Left ventricle myocardium inferior (tissue), 1 donor: ENCODE data around the gene WASF3. TPM values are rescaled to one million over a fixed set of nuclear protein-coding genes. Genes with fewer than 3 reads are reported as not detected.
A peak's percentile ranks its signal among the peaks of the same experiment; 100 is the strongest.

Experiments used
- DNase-seq: peaks from one replicate; pipeline ENCODE4 v3.0.0-alpha.2; 2020
- H3K27ac ChIP-seq: fragments of 200-600 bp; replicated peaks from 2 replicates; pipeline ENCODE4 v1.8.0; 2021
- H3K27me3 ChIP-seq: fragments of 200-600 bp; 2 replicates; pipeline ENCODE4 v1.8.0; 2021; ENCODE audit warnings: low read depth
- H3K36me3 ChIP-seq: fragments of 200-600 bp; 2 replicates; pipeline ENCODE4 v1.8.0; 2021
- H3K4me1 ChIP-seq: fragments of 200-600 bp; 2 replicates; pipeline ENCODE4 v1.8.0; 2021
- H3K4me3 ChIP-seq: fragments of 200-600 bp; 2 replicates; pipeline ENCODE4 v1.8.0; 2021; ENCODE audit warnings: mild to moderate bottlenecking, moderate library complexity
- H3K9me3 ChIP-seq: fragments of 200-600 bp; replicated peaks from 2 replicates; pipeline ENCODE4 v1.8.0; 2021
- intact Hi-C: fragments of 100-400 bp; cut with micrococcal nuclease; formaldehyde crosslinking; loops from one replicate; pipeline ENCODE4 v1.11.0; 2022
- total RNA-seq: library from RNA; stranded (reverse); fragmentation: NEBNext Ultra II Directional; extraction: Animal tissue kit (Norgen Biotek cat#: 25700); gene quantifications from one replicate; pipeline ENCODE4 v1.2.1, GENCODE V29; 2021
- TF ChIP-seq, protein P1 (sequence below): fragments of 200-600 bp; IDR thresholded peaks from 2 replicates; pipeline ENCODE4 v1.8.0; 2021; ENCODE audit warnings: antibody characterized with exemption, mild to moderate bottlenecking, borderline replicate concordance
- donor health status: DM: no; HTN: yes; CAD: no; lungs with severe emphysema.

Gene WASF3
- total RNA-seq, 1 donor from 2014 or later, result 12.6 TPM

DNA sequence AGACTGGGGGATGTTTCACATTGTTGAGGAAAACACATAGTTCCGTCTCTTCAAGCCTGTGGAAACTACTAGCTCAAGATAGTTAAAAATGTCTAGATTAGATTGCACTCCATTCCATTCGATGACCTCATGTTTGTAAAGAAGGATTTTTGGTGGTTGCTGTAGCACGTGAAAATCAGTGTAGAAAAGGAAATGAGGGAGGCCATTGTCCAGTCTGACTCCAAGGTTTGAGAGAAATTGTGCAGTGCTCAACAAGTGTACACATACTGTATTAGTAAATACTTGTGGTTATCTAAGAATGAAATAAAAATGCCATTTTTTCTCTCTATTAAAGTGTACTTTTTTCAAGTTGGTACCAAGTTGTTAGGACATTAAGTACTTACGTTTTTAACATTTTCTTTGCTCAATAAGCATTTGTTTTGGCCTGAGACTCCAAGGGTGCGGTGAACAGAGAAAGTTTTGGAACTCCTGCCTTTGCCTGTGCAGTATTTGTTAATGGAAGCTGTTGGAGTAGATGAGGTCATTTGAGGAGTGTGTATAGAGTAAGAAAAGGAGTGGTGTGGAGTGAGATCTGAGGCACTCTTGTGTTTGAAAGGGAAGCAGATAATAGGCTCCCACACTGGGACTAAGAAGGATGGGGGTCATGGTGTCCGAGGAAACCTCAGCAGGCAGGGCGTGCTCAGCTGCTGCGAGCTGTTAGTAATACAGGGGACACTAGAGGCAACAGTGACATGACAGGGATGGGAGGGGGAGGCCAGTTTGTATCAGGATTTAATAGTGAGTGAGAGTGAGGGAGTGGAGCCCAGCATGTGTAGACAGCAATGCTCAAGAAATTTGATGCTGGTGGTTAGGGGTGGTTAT lies 4.4 kb downstream of the WASF3 start:
- intact Hi-C loops, result no loop called here
- Histone ChIP-seq H3K4me1 (peaks cover 38% of the 10 kb centered on the region), H3K27me3 (peaks cover 13% of the 10 kb centered on the region), H3K9me3 (no peaks in the 10 kb centered on the region), H3K4me3 (no peak overlapping the region), H3K36me3 (no peaks in the 10 kb centered on the region), H3K27ac (peak overlapping the region; percentile 51)
- TF ChIP-seq, protein P1, sequence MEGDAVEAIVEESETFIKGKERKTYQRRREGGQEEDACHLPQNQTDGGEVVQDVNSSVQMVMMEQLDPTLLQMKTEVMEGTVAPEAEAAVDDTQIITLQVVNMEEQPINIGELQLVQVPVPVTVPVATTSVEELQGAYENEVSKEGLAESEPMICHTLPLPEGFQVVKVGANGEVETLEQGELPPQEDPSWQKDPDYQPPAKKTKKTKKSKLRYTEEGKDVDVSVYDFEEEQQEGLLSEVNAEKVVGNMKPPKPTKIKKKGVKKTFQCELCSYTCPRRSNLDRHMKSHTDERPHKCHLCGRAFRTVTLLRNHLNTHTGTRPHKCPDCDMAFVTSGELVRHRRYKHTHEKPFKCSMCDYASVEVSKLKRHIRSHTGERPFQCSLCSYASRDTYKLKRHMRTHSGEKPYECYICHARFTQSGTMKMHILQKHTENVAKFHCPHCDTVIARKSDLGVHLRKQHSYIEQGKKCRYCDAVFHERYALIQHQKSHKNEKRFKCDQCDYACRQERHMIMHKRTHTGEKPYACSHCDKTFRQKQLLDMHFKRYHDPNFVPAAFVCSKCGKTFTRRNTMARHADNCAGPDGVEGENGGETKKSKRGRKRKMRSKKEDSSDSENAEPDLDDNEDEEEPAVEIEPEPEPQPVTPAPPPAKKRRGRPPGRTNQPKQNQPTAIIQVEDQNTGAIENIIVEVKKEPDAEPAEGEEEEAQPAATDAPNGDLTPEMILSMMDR, result no peak
- no peak for DNase-seq

DNA sequence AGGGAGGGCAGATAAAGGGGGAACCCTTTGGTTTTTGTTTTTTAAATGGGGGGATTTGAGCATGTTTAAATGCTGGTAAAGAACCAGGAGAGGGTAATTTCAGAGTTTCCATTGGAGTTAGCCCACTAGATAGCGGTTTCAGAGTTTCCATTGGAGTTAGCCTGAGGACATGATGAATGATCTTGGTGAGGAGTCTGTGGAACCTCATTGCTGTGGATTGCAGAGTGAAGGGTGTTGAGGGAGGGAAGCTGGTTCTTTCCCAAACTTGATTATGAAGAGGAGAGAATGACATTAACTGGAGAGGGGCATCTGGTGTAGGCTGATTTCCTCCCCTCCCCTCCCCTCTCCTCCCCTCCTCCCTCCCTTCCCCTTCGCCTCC lies 5.0 kb downstream of the WASF3 start:
- peak overlapping the region; percentile 51 for H3K27ac ChIP-seq
- no peak for DNase-seq
- peaks cover 35% of the 10 kb centered on the region for H3K4me1 ChIP-seq
- TF ChIP-seq, protein P1, result no peak
- peaks cover 13% of the 10 kb centered on the region for H3K27me3 ChIP-seq
- H3K36me3 ChIP-seq, result no peaks in the 10 kb centered on the region
- no peaks in the 10 kb centered on the region for H3K9me3 ChIP-seq
- intact Hi-C loops, result no loop called here
- no peak overlapping the region for H3K4me3 ChIP-seq

DNA sequence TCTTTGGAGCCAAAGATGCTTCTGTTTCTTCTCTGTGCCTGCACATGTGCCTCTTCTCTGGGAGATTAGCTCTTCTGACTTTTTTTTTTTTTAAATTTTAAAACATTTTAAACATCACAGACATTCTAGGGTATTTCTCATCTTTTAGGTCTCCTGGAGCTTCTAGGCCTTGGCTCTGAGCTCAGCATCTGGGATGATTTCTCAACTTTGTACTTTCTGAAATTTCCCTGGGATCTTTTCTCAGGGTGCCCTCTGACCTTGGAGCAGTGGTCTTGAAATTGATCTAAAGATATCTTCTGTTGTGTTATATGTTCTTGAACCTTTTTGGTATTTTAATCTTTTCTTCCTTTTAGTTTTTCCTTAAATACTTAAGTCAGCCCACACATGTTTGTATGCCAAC lies 6.2 kb downstream of the WASF3 start:
- intact Hi-C loops, result no loop called here
- TF ChIP-seq, protein P1, result no peak
- Histone ChIP-seq H3K27me3 (peaks cover 3% of the 10 kb centered on the region), H3K9me3 (no peaks in the 10 kb centered on the region), H3K27ac (no peak overlapping the region), H3K36me3 (no peaks in the 10 kb centered on the region), H3K4me3 (no peak overlapping the region), H3K4me1 (peaks cover 25% of the 10 kb centered on the region)
- no peak for DNase-seq

DNA sequence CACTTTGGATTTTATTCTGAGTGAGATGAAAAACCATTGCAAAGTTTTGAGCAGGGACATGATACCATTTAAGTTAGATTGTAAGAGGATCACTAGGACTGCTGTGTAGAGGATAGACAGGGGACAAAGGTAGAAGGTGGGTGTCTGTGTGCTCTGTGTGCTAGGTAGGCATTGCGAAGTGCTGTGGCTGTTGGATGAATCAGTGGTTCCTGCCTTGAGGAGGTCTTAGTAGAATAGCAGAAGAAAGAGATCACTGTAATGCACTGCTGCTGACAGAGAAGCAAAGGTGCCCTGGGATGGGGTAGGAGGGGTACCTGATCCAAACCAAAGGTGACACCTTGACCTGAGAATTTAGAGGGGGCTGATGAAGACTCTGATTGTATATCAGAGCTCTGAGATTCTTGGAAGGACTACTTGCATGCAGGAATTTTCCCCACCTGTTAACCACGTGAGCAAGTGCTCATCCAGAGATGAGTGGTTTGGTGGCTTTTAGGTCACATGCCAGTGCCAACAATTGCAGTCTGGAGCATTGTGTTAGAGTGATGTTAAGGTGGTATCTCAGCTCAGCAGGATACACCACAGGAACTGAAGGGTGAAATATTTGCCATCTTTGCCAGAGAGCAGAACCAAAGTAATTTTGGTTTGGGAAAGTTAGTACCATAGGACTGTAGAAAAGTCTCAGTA lies 10.8 kb downstream of the WASF3 start:
- Histone ChIP-seq H3K27me3 (no peaks in the 10 kb centered on the region), H3K9me3 (peaks cover 11% of the 10 kb centered on the region), H3K4me1 (peaks cover 4% of the 10 kb centered on the region), H3K27ac (no peak overlapping the region), H3K36me3 (no peaks in the 10 kb centered on the region), H3K4me3 (no peak overlapping the region)
- intact Hi-C loops, result no loop called here
- TF ChIP-seq, protein P1, result no peak
- DNase-seq, result no peak

DNA sequence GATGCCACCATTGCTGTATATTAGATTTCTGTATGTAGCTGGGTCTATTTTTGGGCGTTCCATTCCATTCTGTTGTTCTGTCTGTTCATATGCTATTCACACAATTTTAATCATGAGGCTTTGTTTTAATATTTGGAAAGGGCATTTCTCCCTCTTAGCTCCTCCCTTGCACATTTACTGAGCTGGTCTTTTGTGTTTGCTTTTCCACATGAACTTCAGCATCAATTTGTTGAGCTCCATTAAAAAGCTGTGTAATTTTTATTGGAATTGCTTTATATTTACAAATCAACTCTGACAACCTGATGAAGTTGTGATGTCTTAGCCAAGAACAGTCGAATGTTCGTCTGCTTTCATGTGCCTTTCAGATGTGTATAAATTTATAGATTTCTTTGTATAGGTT lies 14.0 kb downstream of the WASF3 start:
- intact Hi-C loops, result no loop called here
- DNase-seq, result no peak
- H3K27ac ChIP-seq, result no peak overlapping the region
- no peak overlapping the region for H3K4me3 ChIP-seq
- peaks cover 19% of the 10 kb centered on the region for H3K9me3 ChIP-seq
- no peaks in the 10 kb centered on the region for H3K36me3 ChIP-seq
- no peaks in the 10 kb centered on the region for H3K27me3 ChIP-seq
- TF ChIP-seq, protein P1, result no peak
- no peaks in the 10 kb centered on the region for H3K4me1 ChIP-seq
